Posterior vena cava (tissue), 2 donors: ENCODE results near the gene HRAS. TPM values are rescaled to one million over a fixed set of nuclear protein-coding genes. Genes with fewer than 3 reads are reported as not detected.
"Not testable (repeated sequence)": the region's sequence is repeated elsewhere in the genome, so short reads cannot be mapped to it uniquely, and the experiment has no call there.

Experiments used
- DNase-seq: peaks from one replicate; pipeline ENCODE4 v3.0.0-alpha.2; 2020; ENCODE audit warnings: low spot score
- intact Hi-C, 2 donors: fragments of 100-400 bp; cut with DNase I; formaldehyde crosslinking; loops; one replicate each; pipeline versions ENCODE4 v1.14.1 to v1.14.2; 2022 to 2023
- total RNA-seq, 2 donors: library from RNA; stranded (reverse); fragmentation: NEBNext Ultra II Directional; extraction: Animal tissue kit (Norgen Biotek cat#: 25700); gene quantifications; one replicate each; pipeline ENCODE4 v1.2.1, GENCODE V29; 2021
- donor health status: DM: yes; HTN: yes; CAD: no.
- donor health status: DM: yes; HTN: yes; CAD: no.

HRAS gene
- total RNA-seq, 2 donors from 2014 or later = 37.2 to 48.5 TPM

DNA sequence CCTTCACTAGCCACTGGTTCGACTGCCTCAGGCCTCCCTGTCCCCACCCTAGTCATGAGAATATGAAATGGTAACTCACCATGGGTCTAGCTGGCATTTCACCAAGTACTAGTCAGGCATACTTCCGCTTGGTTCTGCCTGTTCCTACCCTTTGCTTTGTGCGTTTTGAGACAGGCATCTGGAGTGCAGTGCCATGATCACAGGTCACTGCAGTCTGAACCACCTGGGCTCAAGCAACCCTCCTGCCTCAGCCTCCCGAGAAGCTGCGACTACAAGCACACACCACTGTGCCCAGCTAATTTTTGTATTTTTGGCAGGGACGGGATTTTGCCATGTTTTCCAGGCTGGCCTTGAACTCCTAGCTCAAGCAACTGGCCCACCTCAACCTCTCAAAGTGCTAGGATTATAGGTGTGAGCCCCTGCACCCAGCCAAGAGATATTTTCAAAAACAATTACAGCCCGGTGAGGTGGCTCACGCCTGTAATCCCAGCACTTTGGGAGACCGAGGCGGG, 14.1 kb downstream of the HRAS start:
- intact Hi-C loops = no loop called here
- no peak for DNase-seq

DNA sequence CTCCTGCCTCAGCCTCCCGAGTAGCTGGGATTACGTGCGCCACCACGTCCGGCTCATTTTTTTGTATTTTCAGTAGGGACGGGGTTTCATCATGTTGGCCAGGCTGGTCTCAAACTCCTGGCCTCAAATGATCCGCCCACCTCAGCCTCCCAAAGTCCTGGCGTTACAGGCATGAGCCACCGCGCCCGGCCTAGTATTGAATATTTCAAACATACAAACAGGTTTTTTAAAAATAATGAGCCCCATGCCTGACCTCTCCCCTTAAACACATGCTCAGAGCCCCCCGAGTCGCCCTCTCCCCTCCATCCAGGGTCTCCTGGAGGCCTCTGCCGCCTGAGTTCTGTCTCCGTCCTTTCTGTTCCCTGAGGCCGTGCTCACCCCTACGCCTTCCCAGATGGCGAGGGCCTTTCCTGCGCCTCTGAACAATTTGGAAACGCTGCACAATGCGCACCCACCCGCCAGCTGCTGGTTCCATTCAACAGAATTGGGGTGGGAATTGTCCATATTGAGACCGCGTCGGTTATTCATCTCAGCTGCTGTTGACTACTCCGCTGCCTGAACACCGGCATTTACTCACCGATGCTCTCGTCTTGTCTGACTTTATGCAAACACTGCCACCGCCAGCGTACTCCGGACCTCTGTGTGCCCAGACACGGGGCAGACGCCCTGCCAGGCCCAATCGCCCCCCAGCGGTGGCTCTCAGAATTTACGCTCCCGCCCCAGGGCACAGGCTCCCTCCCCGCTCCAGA, 14.8 kb downstream of the HRAS start:
- peak; percentile 80 for DNase-seq
- intact Hi-C loops = no loop called here

DNA sequence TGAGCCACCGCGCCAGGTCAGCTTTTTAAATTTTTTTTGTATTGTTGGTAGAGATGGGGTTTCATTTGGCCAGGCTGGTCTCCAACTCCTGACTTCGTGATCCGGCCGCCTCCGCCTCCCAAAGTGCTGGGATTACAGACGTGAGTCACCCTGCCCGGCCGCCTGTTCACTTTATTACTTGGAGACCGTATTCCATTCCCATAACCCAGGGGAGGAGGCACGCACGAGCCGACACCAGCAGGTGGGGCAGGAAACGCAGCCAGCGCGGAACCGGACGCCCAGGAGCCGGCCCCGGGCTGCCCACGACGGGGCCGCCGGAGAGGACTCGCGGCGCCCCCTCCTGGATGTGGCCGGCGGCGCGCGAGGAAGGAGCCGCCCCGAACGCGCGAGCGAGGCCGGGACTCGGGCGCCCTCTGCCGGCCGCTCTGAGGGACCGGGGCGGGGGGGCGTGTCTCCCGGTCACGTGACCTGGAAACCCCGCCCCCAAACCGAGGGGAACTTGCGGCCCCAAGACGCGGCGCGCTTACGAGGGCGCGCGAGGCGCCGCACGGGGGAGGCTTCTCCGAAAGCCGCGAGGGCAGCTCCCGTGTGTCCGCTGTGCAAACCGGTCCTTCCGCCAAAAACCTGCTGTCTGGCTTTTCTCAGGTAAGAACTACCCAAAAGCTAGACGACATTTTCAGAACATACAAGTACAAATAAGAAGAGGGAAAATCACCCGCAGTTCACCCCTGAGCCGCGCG, 16.7 kb downstream of the HRAS start:
- peak; percentile 98 for DNase-seq
- intact Hi-C loops = no loop called here

DNA sequence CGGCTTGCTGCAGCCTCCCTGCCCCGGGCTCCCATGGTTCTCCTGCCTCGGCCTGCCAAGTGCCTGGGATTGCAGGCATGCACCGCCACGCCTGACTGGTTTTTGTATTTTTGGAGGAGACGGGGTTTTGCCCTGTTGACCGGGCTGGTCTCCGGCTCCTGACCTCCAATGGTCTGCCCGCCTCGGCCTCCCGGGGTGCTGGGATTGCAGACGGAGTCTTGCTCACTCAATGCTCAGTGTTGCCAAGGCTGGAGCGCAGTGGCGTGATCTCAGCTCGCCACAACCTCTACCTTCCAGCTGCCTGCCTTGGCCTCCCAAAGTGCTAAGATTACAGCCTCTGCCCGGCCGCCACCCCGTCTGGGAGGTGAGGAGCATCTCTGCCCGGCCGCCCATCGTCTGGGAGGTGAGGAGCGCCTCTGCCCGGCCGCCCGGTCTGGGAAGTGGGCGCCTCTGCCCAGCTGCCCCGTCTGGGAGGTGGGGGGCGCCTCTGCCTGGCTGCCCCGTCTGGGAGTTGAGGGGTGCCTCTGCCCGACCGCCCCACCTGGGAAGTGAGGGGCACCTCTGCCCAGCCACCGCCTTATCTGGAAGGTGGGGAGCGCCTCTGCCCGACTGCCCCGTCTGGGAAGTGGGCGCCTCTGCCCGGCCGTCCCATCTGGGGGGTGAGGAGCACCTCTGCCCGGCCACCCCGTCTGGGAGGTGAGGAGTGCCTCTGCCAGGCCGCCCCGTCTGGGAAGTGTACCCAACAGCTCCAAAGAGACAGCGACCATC, 18.3 kb downstream of the HRAS start:
- peak; percentile 84 for DNase-seq
- intact Hi-C loops = not testable (repeated sequence)

DNA sequence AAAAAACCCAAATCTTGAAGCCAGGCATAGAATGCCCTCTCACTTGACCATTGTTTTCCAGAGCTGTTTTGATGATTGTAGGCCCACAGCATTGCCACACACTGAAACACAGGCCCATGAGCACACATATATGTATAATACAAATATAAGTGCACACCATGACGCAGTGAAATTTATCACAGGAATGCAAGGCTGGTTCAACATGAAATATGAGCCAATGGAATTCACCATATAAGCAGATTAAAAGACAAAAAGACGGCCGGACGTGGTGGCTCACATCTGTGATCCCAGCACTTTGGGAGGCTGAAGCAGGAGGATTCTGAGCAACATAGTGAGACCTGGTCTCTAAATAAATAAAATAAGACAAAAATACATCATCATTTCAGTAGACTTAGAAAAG, 19.0 kb downstream of the HRAS start:
- intact Hi-C loops = no loop called here
- no peak for DNase-seq

DNA sequence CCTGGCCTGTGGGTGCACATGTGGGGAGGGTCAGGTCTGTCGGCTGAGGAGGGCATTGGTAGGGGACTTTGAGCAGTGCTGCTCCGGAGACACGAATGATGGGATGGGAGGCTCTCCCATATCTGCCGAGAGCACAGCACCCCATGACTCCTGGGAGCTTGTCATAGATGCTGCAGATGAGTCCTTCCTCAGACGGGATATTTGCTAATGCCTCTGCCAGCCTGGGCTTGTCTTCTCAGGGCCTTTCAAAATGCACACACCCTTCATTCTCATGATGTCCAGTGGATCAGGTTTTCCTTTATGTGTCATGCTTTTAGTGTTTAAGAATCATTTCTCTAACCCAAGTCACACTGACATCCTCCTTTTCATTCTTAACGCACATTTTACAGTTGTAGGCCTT, 20.2 kb downstream of the HRAS start:
- no peak for DNase-seq
- intact Hi-C loops = no loop called here

DNA sequence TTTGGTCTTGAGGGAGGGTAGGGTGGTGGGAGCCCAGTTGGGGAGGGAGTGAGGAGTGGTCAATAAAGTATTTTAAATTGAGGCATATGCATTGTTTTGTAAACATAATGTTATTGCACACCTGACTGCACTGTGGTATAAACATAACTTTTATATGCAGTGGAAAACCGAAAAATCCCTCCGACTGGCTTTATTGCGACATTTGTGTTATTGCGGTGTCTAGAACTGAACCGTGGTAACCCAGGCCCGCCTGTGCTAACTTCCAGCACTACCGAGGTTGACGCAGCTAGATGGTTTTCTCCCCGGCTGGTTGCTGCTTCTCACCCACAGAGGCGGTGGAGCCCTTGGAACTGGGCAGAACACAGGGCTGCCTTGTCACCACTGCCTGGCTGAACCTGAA, 20.8 kb downstream of the HRAS start:
- intact Hi-C loops = no loop called here
- no peak for DNase-seq

DNA sequence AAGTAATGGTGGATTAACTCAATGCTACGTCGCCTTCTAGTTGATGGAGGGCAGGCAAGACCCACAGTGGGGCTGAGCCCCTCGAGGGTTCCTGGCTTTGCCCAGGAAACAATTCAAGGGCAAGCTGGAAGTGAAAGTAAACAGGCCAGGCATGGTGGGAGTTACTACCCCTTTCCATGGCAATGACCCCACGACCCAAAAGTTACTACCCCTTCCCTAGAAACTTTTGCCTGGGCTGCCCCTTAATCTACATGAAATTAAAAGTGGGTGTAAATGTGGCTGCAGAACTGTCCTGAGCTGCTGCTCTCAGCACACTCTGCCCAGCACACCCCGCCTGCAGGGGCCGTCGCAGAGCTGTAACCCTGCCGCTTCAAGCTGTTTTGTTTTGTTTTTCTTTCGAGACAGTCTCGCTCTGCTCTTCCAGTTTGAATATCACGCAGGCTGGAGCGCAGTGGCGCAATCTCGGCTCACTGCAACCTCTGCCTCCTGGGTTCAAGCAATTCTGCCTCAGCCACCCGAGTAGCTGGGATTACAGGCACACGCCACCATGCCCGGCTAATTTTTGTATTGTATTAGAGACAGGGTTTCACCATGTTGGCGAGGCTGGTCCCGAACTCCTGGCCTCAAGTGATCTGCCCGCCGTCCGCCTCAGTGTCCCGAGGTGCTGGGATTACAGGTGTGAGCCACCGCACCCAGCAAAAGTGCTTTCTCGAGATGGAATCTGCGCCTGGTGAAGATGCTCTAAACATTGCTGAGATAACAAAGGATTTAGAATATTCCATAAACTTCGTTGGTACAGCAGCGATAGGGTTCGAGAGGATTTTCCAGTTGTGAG, 22.4 kb downstream of the HRAS start:
- no peak for DNase-seq
- intact Hi-C loops = no loop called here

DNA sequence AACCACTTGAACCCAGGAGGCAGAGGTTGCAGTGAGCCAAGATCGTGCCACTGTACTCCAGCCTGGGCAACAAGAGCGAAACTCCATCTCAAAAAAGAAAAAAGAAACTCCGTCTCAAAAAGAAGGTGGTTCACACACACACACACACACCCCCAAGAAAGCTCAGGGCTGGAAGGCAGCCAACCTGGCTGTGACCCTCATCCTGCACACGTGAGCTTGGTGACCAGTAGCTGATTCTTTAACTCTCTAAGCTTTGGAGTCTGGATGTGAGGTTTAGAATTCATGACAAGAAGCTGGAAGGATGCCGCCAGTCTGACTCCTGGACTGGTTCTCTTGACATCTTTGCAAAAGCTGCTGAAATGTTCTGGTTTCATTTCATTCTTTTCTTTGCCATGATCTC, 26.4 kb downstream of the HRAS start:
- DNase-seq = no peak
- intact Hi-C loops = no loop called here

DNA sequence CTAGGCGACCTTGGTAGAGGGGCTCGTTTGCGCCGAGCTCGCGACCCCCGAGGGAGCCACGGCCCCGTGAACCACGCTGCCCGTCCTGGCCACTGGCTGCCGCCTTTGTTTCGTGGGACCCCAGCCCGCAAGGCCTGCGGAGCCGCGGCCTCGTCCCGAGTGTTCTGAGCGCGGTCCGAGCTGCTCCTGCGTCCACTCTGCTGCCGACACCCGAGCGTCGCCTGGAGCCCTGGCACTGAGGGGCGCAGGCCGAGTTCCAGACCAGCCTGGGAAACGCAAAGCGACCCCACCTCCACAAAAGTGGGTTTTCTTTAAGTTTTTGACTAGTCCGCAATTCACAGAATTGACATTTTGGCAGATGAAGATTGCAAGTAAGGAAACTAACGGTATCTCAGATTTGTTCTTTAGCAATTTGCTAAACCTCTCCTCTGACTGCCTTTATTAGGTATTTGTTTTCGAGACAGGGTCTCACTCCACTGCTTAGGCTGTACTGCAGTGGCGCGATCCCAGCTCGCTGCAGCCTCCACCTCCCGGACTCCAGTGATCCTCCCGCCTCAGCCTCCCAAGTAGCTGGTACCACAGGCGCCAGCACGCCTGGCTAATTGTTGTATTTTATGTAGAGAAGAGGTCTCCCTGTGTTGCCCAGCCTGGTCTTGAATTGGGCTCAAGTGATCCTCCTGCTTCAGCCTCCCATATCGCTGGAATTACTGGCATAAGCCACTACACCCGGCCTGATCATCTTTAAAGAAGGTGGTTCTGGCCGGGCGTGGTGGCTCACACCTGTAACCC, 27.5 kb downstream of the HRAS start:
- intact Hi-C loops = no loop called here
- no peak for DNase-seq

DNA sequence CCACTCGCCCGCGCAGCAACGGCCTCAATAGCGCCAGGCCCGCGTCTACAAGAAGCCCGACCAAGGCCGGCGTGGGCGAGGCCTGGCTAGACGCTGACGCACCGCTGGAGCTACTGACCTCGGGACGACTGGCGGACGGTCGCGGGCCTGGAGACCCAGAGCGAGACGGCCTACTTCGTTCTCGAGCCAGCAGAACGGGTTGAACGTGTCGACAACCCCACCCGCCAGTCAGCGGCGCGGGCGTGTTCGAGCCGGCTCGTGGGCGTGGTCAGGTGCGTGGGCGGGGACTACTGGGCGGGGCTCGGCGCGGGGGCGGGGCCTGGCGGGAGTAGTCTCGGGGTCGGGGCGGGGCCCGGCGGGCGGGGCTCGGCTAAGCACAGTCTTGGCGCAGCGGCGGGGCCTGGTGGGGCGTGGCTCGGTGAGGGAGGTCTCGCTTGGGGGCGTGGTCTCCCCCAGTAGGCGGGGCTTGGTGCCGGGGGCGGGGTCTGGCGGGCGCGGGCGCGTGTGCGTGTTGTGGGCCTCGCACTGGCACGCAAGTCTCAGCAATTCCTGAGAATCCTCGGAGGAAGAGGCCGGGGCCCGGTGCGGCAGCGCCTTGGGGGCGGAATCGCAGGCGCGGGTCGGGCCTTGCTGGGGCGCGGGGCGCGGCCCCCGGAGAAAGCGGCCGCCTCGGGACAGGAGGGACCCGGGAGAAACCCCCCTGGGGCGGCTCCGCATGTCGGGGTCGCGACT, 28.2 kb downstream of the HRAS start, which contains the start of gene RNH1:
RNH1 (minus strand) TSS at position 248 of the 732 bp plus-strand sequence. CDS start 5,080 bp downstream, outside the sequence.
- DNase-seq = peak; percentile 100
- intact Hi-C loops = no loop called here

DNA sequence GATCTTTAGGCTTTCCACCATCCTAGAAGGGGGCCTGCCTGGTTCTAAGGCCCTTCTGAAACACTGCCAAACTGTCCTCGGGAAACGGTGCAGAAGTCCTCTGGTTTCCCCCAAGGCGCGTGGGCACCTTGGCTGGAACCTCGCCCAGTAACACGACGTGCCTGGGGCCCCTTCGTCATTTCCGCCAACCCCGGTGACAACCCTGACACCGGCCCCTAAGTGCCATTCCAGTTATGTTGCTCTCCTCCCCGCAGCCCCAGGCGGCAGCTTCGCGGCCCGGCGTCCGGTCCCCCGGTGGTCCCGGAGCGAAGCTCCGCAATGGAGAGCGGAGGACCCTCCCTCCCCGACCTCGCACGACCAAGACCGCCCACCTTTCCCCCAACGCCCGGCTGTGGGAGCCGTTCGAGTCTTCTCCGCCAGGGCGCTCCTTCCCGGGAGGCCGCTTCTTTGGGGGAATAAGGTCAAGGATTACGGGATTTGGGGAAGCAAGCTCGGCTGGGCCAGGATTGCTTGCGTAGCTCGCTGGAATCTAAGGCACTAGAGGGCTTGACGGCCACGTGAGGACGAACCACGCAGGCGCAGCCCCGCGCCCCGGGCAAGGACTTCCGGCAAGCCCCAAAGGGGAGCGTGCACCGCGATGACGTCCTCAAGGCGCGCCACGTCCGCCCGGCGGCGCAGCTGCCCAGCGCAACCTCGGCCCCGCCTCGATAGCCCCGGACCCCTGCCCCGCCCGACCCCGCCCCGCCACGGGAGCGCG, 29.0 kb downstream of the HRAS start:
- DNase-seq = peak; percentile 100
- intact Hi-C loops = no loop called here

DNA sequence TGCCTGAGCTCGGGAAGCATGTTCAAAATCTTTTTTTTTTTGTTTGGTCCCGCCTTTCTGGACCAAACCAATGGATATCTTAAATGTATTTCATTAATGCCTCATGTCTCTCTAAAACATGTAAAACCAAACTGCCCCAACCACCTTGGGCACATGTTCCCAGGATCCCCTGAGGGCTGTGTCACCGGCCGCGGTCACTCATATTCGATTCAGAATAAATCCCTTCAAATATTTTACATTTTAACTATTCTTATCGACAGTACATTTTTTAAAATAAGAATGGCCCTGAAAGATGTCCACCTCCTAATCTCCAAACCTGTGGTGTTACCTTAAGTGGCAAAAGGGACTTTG, 30.4 kb downstream of the HRAS start:
- intact Hi-C loops = loop anchor here in 1 of 2 donors (5.0 kb wide), 1 partner anchor 208 kb away; the partner anchor contains the start of gene IFITM5
- DNase-seq = no peak

DNA sequence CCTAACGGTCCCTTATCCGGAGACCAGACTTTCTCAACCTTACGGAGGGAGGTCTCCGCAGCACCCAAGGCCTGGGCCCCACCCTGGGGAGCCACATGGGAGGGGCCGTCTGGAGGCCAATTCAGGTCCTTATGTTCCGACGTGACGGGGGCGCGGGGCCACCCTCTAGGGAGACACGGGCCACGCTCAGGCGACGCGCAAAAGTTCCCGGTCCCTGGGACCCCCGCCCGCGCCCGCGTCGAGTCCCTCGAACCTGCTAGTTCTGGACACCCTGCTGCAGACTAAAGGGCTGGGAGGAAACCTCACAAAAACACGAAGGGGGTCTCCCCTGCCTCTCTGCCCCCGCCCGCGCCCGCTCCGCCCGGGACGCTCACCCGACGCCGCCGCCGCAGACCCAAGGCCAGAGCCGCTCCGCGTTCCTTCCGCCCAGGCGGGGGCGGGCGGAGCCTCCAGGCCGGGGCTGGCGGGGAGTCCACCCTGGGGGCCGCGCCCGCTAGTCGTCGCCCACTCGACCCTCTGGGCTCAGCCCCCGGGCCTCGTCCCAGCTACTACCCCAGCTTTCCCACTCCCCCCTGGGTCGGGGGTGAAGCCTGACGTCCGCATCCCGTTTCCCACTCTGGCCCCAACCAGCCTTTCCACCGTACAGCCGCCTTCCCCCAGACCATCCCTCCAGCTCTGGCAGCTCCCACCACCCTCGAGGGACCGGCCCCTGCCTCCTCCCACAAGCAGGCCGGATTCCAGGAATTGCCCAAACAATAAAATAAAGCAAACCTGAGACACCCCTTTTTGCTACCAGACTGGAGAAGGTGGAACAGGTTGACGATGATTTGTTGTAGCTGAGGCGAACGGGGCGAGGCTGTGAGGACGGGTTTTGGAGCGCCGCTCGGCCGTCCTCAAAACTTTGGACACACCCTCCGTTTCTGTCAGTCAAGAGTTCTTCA, 31.1 kb downstream of the HRAS start:
- intact Hi-C loops = loop anchor here in 1 of 2 donors (5.0 kb wide), 1 partner anchor 207 kb away; the partner anchor contains the start of gene IFITM5
- DNase-seq = peak; percentile 85

DNA sequence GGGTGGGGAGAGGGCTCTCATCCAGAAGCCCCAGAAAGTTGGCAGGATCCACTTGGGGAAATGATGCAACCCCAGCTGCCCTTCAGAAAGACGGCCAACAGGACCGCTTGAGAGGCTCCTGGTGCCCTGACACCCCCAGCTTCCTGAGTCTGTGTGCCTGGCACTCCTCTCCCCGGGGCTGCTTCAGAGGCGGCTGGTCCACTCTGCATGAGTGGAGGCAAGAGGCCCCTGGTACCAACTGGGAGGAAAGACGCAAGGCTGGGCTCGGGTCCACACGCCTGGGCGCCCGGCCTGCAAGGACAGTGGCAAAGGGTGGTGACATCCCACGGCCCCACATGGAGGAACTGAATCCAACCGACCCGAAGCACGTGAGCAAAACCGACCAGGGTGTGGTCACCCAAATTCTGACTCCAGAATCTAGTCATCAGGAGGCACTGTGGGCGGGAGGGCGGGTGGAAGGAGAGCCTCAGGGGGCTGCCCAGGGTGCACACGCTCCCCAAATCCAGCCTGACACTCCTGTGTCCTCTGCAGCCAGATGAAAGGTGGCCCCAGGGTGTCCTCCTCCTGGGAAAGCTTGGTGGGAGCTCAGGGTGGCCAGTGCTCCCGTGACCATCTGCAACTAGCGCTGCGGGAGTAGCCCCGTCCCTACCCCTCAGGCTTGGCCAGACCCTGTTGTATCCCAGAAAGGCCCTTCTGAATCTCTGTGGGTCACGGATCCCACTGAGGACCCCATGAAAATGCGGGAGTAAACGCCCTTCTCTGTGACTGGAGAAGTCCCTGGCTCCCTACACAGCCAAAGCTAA, 32.0 kb downstream of the HRAS start:
- intact Hi-C loops = loop anchor here in 1 of 2 donors (5.0 kb wide), 1 partner anchor 206 kb away; the partner anchor contains the start of gene IFITM5
- DNase-seq = peak; percentile 89
